SK-N-SH treated with all-trans-retinoic acid at 6 μM for 48 hours (cell line): ENCODE measurements around the gene ANG.
"Not testable (repeated sequence)": the region's sequence is repeated elsewhere in the genome, so short reads cannot be mapped to it uniquely, and the experiment has no call there.

Experiments
- ATAC-seq: fragments of 200-7000 bp; cut with Tn5 transposase; 3 replicates; pipeline ENCODE4 v1.9.1; 2020; ENCODE audit warnings: mild to moderate bottlenecking, moderate library complexity
- ARNTL ChIP-seq: fragments of 450-650 bp; formaldehyde crosslinking; IDR thresholded peaks from 2 replicates; pipeline ENCODE4 v1.5.0; 2020; ENCODE audit warnings: low read depth, mild to moderate bottlenecking, moderate library complexity, borderline replicate concordance
- CREB5 ChIP-seq: fragments of 250-450 bp; sonication (Bioruptor Pico); IDR thresholded peaks from 2 replicates; pipeline ENCODE4 v1.5.1; 2020; ENCODE audit warnings: low read depth, mild to moderate bottlenecking, moderate library complexity
- CSDC2 ChIP-seq: fragments of 250-450 bp; sonication (Bioruptor Pico); IDR thresholded peaks from 2 replicates; pipeline ENCODE4 v1.5.0; 2020; ENCODE audit warnings: mild to moderate bottlenecking, moderate library complexity
- ESRRG ChIP-seq: fragments of 250-450 bp; sonication (Bioruptor Pico); IDR thresholded peaks from 2 replicates; pipeline ENCODE4 v1.6.1; 2021; ENCODE audit warnings: mild to moderate bottlenecking
- GLIS3 ChIP-seq: fragments of 250-450 bp; sonication (Bioruptor Pico); IDR thresholded peaks from 2 replicates; pipeline ENCODE4 v1.5.0; 2020; ENCODE audit warnings: mild to moderate bottlenecking, moderate library complexity
- ISL1 ChIP-seq: fragments of 250-450 bp; sonication (Bioruptor Pico); IDR thresholded peaks from 2 replicates; pipeline ENCODE4 v2.1.2; 2022; ENCODE audit warnings: mild to moderate bottlenecking, moderate library complexity
- OSR1 ChIP-seq: fragments of 250-450 bp; sonication (Bioruptor Pico); IDR thresholded peaks from 2 replicates; pipeline ENCODE4 v1.8.0; 2022; ENCODE audit warnings: moderate library complexity, mild to moderate bottlenecking, inconsistent platforms
- PATZ1 ChIP-seq: fragments of 250-450 bp; sonication (Bioruptor Pico); IDR thresholded peaks from 2 replicates; pipeline ENCODE4 v1.8.0; 2020; ENCODE audit warnings: mild to moderate bottlenecking, moderate library complexity, borderline replicate concordance
- RARB ChIP-seq: fragments of 250-450 bp; sonication (Bioruptor Pico); IDR thresholded peaks from 2 replicates; pipeline ENCODE4 v1.8.0; 2021; ENCODE audit warnings: mild to moderate bottlenecking, moderate library complexity
- SNAI2 ChIP-seq: fragments of 250-450 bp; sonication (Bioruptor Pico); IDR thresholded peaks from 2 replicates; pipeline ENCODE4 v1.5.0; 2020; ENCODE audit warnings: mild to moderate bottlenecking, moderate library complexity
- TCF4 ChIP-seq: fragments of 250-450 bp; sonication (Bioruptor Pico); IDR thresholded peaks from 2 replicates; pipeline ENCODE4 v1.8.0; 2021; ENCODE audit warnings: mild to moderate bottlenecking, moderate library complexity, borderline replicate concordance
- ZC3H10 ChIP-seq: fragments of 250-450 bp; sonication (Bioruptor Pico); IDR thresholded peaks from 2 replicates; pipeline ENCODE4 v1.5.1; 2021; ENCODE audit warnings: mild to moderate bottlenecking, moderate library complexity
- ZNF565 ChIP-seq: fragments of 450-650 bp; formaldehyde crosslinking; conservative IDR thresholded peaks from 2 replicates; pipeline ENCODE4 v1.5.0; 2020; ENCODE audit warnings: low read depth, mild to moderate bottlenecking, moderate library complexity
- ZNF70 ChIP-seq: fragments of 450-650 bp; formaldehyde crosslinking; IDR thresholded peaks from 2 replicates; pipeline ENCODE4 v1.5.0; 2020; ENCODE audit warnings: mild to moderate bottlenecking, moderate library complexity
- ZNF8 ChIP-seq: fragments of 450-650 bp; formaldehyde crosslinking; IDR thresholded peaks from 2 replicates; pipeline ENCODE4 v1.5.0; 2020; ENCODE audit warnings: mild to moderate bottlenecking, moderate library complexity
- TF ChIP-seq, protein P1 (sequence below): fragments of 250-450 bp; sonication (Bioruptor Pico); IDR thresholded peaks from 2 replicates; pipeline ENCODE4 v1.5.1; 2021; ENCODE audit warnings: mild to moderate bottlenecking, moderate library complexity
- TF ChIP-seq, protein P2 (sequence below): fragments of 250-450 bp; sonication (Bioruptor Pico); IDR thresholded peaks from 2 replicates; pipeline ENCODE4 v1.8.0; 2021; ENCODE audit warnings: low read depth, mild to moderate bottlenecking, moderate library complexity, borderline replicate concordance
- TF ChIP-seq, protein P3 (sequence below): fragments of 250-450 bp; sonication (Bioruptor Pico); IDR thresholded peaks from 2 replicates; pipeline ENCODE4 v1.5.0; 2020; ENCODE audit warnings: mild to moderate bottlenecking, moderate library complexity

The ANG gene

GRCh38 chr14:20698018-20698329 is 9.4 kb downstream of the ANG start (continued):
- no peak for TF ChIP-seq CREB5 (CRISPR knock-in tag)

DNA sequence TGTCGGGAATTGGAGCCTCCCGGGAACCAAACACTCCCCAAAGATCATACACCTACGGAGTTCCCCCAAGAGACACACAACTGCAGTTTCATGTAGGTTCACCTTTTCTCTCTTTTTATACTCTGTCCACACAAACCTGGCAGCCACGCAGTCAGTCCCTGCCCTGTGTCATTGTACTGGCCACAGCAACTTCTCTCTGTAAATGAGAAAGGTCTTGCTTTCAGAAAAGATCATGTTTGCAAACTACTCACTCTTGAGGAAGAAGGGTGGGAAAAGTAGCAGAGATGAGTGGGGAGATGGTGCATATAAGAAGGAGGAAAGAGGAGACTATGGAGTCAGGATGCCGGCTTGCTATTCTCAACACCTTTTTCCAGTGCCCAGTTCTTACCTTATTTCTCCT is 10.4 kb downstream of the ANG start:
- TF ChIP-seq TCF4 (CRISPR knock-in tag) (no peak), ZNF70 (no peak), RARB (no peak), ZC3H10 (no peak), CSDC2 (no peak)
- TF ChIP-seq, protein P1, sequence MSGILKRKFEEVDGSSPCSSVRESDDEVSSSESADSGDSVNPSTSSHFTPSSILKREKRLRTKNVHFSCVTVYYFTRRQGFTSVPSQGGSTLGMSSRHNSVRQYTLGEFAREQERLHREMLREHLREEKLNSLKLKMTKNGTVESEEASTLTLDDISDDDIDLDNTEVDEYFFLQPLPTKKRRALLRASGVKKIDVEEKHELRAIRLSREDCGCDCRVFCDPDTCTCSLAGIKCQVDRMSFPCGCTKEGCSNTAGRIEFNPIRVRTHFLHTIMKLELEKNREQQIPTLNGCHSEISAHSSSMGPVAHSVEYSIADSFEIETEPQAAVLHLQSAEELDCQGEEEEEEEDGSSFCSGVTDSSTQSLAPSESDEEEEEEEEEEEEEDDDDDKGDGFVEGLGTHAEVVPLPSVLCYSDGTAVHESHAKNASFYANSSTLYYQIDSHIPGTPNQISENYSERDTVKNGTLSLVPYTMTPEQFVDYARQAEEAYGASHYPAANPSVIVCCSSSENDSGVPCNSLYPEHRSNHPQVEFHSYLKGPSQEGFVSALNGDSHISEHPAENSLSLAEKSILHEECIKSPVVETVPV (CRISPR knock-in tag): no peak
- TF ChIP-seq, protein P2, sequence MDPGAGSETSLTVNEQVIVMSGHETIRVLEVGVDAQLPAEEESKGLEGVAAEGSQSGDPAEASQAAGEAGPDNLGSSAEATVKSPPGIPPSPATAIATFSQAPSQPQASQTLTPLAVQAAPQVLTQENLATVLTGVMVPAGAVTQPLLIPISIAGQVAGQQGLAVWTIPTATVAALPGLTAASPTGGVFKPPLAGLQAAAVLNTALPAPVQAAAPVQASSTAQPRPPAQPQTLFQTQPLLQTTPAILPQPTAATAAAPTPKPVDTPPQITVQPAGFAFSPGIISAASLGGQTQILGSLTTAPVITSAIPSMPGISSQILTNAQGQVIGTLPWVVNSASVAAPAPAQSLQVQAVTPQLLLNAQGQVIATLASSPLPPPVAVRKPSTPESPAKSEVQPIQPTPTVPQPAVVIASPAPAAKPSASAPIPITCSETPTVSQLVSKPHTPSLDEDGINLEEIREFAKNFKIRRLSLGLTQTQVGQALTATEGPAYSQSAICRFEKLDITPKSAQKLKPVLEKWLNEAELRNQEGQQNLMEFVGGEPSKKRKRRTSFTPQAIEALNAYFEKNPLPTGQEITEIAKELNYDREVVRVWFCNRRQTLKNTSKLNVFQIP (CRISPR knock-in tag): no peak
- ATAC-seq: no peak

DNA sequence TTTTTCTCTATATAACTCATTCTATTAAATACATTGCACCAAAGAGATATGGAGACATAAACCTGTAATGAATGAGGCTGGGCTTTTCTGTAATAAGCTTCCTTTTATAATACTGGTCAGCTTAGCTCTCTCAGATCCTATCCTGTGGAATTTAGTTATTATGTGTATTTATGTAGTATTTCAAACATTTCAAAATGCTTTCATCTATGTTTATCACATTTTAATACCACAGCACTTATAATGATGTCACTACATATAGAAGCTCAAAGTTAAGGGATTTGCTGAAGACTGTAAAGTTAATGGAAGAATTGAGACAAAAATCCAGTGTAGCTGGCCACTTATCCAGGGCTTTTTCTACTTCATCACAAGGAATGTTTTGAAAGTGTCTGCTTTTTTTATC is 11.4 kb downstream of the ANG start:
- TF ChIP-seq SNAI2 (CRISPR knock-in tag) (no peak), CSDC2 (no peak), OSR1 (no peak), ZNF565 (CRISPR knock-in tag) (no peak), ESRRG (CRISPR knock-in tag) (no peak), CREB5 (CRISPR knock-in tag) (no peak), PATZ1 (CRISPR knock-in tag) (no peak), ISL1 (CRISPR knock-in tag) (no peak), ARNTL (CRISPR knock-in tag) (no peak), TCF4 (CRISPR knock-in tag) (no peak), ZC3H10 (no peak), GLIS3 (CRISPR knock-in tag) (no peak), ZNF8 (CRISPR knock-in tag) (no peak), RARB (no peak)
- TF ChIP-seq, protein P3, sequence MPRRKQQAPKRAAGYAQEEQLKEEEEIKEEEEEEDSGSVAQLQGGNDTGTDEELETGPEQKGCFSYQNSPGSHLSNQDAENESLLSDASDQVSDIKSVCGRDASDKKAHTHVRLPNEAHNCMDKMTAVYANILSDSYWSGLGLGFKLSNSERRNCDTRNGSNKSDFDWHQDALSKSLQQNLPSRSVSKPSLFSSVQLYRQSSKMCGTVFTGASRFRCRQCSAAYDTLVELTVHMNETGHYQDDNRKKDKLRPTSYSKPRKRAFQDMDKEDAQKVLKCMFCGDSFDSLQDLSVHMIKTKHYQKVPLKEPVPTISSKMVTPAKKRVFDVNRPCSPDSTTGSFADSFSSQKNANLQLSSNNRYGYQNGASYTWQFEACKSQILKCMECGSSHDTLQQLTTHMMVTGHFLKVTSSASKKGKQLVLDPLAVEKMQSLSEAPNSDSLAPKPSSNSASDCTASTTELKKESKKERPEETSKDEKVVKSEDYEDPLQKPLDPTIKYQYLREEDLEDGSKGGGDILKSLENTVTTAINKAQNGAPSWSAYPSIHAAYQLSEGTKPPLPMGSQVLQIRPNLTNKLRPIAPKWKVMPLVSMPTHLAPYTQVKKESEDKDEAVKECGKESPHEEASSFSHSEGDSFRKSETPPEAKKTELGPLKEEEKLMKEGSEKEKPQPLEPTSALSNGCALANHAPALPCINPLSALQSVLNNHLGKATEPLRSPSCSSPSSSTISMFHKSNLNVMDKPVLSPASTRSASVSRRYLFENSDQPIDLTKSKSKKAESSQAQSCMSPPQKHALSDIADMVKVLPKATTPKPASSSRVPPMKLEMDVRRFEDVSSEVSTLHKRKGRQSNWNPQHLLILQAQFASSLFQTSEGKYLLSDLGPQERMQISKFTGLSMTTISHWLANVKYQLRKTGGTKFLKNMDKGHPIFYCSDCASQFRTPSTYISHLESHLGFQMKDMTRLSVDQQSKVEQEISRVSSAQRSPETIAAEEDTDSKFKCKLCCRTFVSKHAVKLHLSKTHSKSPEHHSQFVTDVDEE (CRISPR knock-in tag): no peak
- TF ChIP-seq, protein P1 (CRISPR knock-in tag): no peak
- TF ChIP-seq, protein P2 (CRISPR knock-in tag): no peak
- ATAC-seq: no peak

GRCh38 chr14:20700965-20701364 is 12.4 kb downstream of the ANG start:
- ATAC-seq: not testable (repeated sequence)
